Fibroblast of lung (primary cell): ENCODE measurements around the gene MSI2. TPM values are rescaled to one million over a fixed set of nuclear protein-coding genes. Genes with fewer than 3 reads are reported as not detected.

Experiments used
- DNase-seq, 2 donors: peaks; one replicate each; pipeline versions ENCODE4 v3.0.0 to v3.0.0-alpha.2; 2010; ENCODE audit warnings: low read depth in 2 of 2
- H2AFZ ChIP-seq: 2 replicates; pipeline ENCODE4 v1.5.1; 2012; ENCODE audit warnings: low read length, control low read depth, inconsistent platforms
- H3K27ac ChIP-seq: 2 replicates; pipeline ENCODE4 v1.5.1; 2011; ENCODE audit warnings: low read length, control low read depth; ENCODE audit not compliant: insufficient read depth
- H3K27me3 ChIP-seq: 2 replicates; pipeline ENCODE4 v1.5.1; 2011; ENCODE audit warnings: mild to moderate bottlenecking, low read length; ENCODE audit not compliant: control insufficient read depth, insufficient read depth
- H3K36me3 ChIP-seq: 2 replicates; pipeline ENCODE4 v1.5.1; 2011; ENCODE audit warnings: low read length; ENCODE audit not compliant: control insufficient read depth, insufficient read depth
- H3K4me1 ChIP-seq: 2 replicates; pipeline ENCODE4 v1.5.1; 2011; ENCODE audit warnings: low read length; ENCODE audit not compliant: control insufficient read depth, insufficient read depth; ENCODE audit errors: extremely low read depth
- H3K4me2 ChIP-seq: 2 replicates; pipeline ENCODE4 v1.5.1; 2011; ENCODE audit warnings: low read length, control low read depth; ENCODE audit not compliant: insufficient read depth; ENCODE audit errors: extremely low read depth
- H3K4me3 ChIP-seq, 4 experiments: fragments of 200-600 bp in 1 of 4; sonication (generic) in 1 of 4; replicated peaks in 1 of 4; 2 replicates each; pipeline ENCODE4 v1.5.1; 2011 to 2016; ENCODE audit warnings: low read length in 4 of 4, low read depth in 3 of 4, mild to moderate bottlenecking in 3 of 4, control low read depth in 2 of 4, inconsistent platforms in 1 of 4, mixed read lengths in 1 of 4; ENCODE audit not compliant: insufficient read depth in 1 of 4; ENCODE audit errors: control extremely low read depth in 1 of 4
- H3K79me2 ChIP-seq: 2 replicates; pipeline ENCODE4 v1.5.1; 2012; ENCODE audit warnings: mild to moderate bottlenecking, low read length, inconsistent platforms; ENCODE audit not compliant: control insufficient read depth, insufficient read depth
- H3K9ac ChIP-seq: 2 replicates; pipeline ENCODE4 v1.5.1; 2011; ENCODE audit warnings: mild to moderate bottlenecking, low read length, control low read depth; ENCODE audit not compliant: insufficient read depth
- H3K9me3 ChIP-seq: 2 replicates; pipeline ENCODE4 v1.5.1; 2012; ENCODE audit warnings: low read depth, low read length; ENCODE audit not compliant: control insufficient read depth, insufficient read depth
- H4K20me1 ChIP-seq: 2 replicates; pipeline ENCODE4 v1.5.1; 2011; ENCODE audit warnings: low read length; ENCODE audit not compliant: control insufficient read depth, insufficient read depth; ENCODE audit errors: extremely low read depth
- CTCF ChIP-seq, 2 donors: IDR thresholded peaks in 1 of 2; conservative IDR thresholded peaks in 1 of 2; 1 replicate in 1 of 2; 2 replicates in 1 of 2; pipeline ENCODE4 v1.5.1; 2011 to 2012; ENCODE audit warnings: low read length in 2 of 2, control low read depth in 1 of 2, inconsistent platforms in 1 of 2, low read depth in 1 of 2, mild to moderate bottlenecking in 1 of 2
- EZH2 ChIP-seq: IDR thresholded peaks from 2 replicates; pipeline ENCODE4 v1.5.1; 2012; ENCODE audit warnings: low read length, control low read depth, mild to moderate bottlenecking; ENCODE audit errors: missing control alignments
- polyA plus RNA-seq, 2 donors: library from polyadenylated mRNA; depleted of rRNA in 1 of 2; stranded (reverse) in 1 of 2; unstranded in 1 of 2; fragments of >200 nt; gene quantifications; 2 replicates each; pipeline ENCODE4 v1.2.1, GENCODE V29; 2011 to 2012; ENCODE audit warnings: missing spikeins in 1 of 2
- total RNA-seq: library from RNA; depleted of rRNA; stranded (reverse); fragments of >200 nt; gene quantifications from 2 replicates; pipeline ENCODE4 v1.2.1, GENCODE V29; 2014

The MSI2 gene
- total and polyA plus RNA-seq, 2 donors (not counting 1 experiment from before 2014, with no cell fraction given), result 6.8 to 14.2 TPM

GRCh38 chr17:57629886-57630285 lies 373.6 kb downstream of the MSI2 start:
- H2AFZ ChIP-seq, result no peak overlapping the region
- DNase-seq, result no peak
- no peaks in the 10 kb centered on the region for H3K36me3 ChIP-seq
- no peaks in the 10 kb centered on the region for H3K79me2 ChIP-seq
- H3K4me2 ChIP-seq, result no peak overlapping the region
- H3K9ac ChIP-seq, result no peak overlapping the region
- no peak overlapping the region for H3K4me3 ChIP-seq
- H3K27me3 ChIP-seq, result no peaks in the 10 kb centered on the region
- no peak for TF ChIP-seq CTCF (conservative IDR thresholded peaks at IDR 0.05 in 1 of 2, IDR thresholded peaks at IDR 0.05 in 1 of 2; ENCODE audit: low read depth in 1 of 2, low read length in 2 of 2)
- no peak for TF ChIP-seq EZH2
- no peaks in the 10 kb centered on the region for H3K9me3 ChIP-seq
- H3K27ac ChIP-seq, result no peak overlapping the region
- H4K20me1 ChIP-seq, result no peaks in the 10 kb centered on the region
- no peaks in the 10 kb centered on the region for H3K4me1 ChIP-seq

DNA sequence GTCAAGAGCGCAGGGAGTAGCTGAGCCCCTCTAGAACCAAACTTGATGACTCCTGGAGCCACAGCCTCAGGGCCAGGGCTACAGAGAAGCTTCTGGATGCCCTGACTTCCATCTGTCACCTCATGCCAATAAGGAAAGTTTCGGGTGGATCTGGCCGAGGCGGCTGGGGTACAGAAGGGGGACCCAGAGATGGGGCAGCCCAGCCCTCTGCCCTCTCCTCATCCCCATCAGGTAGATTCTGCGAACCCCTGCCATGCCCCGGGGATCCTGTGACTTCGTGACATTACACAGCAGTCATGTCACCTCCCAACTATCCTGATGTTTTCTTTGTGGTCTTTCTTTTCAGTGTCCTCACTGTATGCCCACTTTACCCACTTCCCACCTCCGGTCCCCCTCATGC lies 374.4 kb downstream of the MSI2 start:
- H3K79me2 ChIP-seq, result no peaks in the 10 kb centered on the region
- no peaks in the 10 kb centered on the region for H3K9me3 ChIP-seq
- no peaks in the 10 kb centered on the region for H3K36me3 ChIP-seq
- H3K4me3 ChIP-seq, result no peak overlapping the region
- no peaks in the 10 kb centered on the region for H3K4me1 ChIP-seq
- no peaks in the 10 kb centered on the region for H3K27me3 ChIP-seq
- no peaks in the 10 kb centered on the region for H4K20me1 ChIP-seq
- no peak overlapping the region for H3K4me2 ChIP-seq
- TF ChIP-seq CTCF (conservative IDR thresholded peaks at IDR 0.05 in 1 of 2, IDR thresholded peaks at IDR 0.05 in 1 of 2; ENCODE audit: low read depth in 1 of 2, low read length in 2 of 2), result no peak
- TF ChIP-seq EZH2, result no peak
- H3K27ac ChIP-seq, result no peak overlapping the region
- no peak for DNase-seq
- H2AFZ ChIP-seq, result no peak overlapping the region
- H3K9ac ChIP-seq, result no peak overlapping the region

DNA sequence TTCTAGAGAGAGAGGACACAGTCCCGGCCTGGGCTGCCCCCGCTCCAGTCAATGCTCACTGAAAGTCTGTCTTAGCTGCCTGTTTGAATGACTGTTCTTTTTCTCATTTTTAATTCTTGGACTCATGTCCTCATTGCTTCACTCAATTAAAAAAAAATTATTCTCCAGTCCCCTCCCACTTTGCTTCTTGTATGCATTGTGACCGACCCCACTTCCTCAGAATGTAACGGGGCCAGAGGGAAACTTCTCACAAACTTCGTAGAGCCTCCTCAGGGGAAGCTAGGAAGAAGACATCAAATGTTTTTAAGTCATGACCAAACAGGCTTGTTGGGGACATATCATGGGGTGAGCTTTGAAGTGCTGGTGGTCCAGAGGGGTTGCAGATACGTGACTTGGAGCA lies 375.5 kb downstream of the MSI2 start:
- no peaks in the 10 kb centered on the region for H3K9me3 ChIP-seq
- no peak for DNase-seq
- H3K27me3 ChIP-seq, result no peaks in the 10 kb centered on the region
- H4K20me1 ChIP-seq, result no peaks in the 10 kb centered on the region
- no peak overlapping the region for H2AFZ ChIP-seq
- no peaks in the 10 kb centered on the region for H3K79me2 ChIP-seq
- H3K27ac ChIP-seq, result no peak overlapping the region
- no peak overlapping the region for H3K9ac ChIP-seq
- no peak overlapping the region for H3K4me3 ChIP-seq
- no peaks in the 10 kb centered on the region for H3K36me3 ChIP-seq
- TF ChIP-seq EZH2, result no peak
- no peak for TF ChIP-seq CTCF (conservative IDR thresholded peaks at IDR 0.05 in 1 of 2, IDR thresholded peaks at IDR 0.05 in 1 of 2; ENCODE audit: low read depth in 1 of 2, low read length in 2 of 2)
- no peaks in the 10 kb centered on the region for H3K4me1 ChIP-seq
- no peak overlapping the region for H3K4me2 ChIP-seq
